SKM-1 treated with dmso at 0.1 percent for 144 hours (cell line): ENCODE results near the gene CATSPERB.
"Not testable (repeated sequence)": the region's sequence is repeated elsewhere in the genome, so short reads cannot be mapped to it uniquely, and the experiment has no call there.

ENCODE experiments used
- DNase-seq: peaks from one replicate; lab custom pipeline; 2025; ENCODE audit not compliant: unreplicated experiment; lab: John Stamatoyannopoulos, UW

Gene CATSPERB

DNA sequence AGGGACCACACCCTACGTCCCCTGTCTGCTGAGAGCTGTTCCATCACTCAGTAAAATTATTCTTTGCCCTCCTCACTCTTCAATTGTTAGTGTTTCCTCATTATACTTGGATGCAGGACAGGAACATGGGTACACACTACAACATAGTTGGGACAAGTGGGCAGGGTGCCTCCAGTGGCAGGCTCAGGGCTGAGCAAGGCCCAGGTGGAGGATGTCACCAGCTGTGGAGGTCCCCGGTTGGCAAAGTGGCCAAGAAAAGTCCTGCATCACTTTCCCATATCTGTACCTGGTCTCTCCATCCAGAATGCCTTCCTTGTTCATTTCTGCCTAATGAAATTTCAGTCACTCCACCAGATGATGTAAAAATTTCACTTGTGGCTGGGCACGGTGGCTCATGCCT lies 149.1 kb downstream of the CATSPERB start:
- no peak for DNase-seq

DNA sequence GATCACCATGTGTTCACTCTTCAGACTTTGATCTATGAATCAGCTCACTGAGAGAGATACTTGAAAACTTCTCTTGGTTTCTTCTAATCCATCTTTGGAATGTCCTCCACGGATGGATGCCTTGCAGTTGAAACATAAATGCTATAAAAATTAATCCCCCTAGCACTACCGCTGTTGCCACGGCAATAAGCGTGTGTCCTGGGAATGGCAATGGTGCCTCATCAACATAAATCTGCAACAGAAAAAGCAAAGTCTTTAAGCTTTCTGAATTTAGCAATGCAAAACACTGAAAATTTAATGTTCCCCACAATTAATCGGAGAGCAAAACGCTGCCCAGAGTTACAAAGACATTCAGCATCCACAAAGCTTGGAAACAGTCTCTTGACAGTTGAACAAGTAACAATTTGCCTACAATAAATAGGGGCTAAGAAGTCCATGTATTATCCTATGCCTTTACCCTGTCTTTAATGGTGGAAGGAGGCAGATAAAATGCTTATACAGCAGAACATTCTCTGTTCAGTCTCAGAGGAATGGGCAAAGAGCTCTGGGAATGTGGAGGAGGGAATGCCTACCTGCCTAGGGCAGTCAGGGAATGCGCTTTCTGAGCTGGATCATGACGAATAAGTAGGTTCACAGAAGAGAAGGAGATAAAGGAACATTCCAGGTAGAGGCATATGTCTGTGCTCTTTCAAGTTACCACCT lies 150.9 kb downstream of the CATSPERB start:
- no peak for DNase-seq

GRCh38 chr14:91577632-91578233 lies 154.2 kb downstream of the CATSPERB start:
- DNase-seq, result no peak

DNA sequence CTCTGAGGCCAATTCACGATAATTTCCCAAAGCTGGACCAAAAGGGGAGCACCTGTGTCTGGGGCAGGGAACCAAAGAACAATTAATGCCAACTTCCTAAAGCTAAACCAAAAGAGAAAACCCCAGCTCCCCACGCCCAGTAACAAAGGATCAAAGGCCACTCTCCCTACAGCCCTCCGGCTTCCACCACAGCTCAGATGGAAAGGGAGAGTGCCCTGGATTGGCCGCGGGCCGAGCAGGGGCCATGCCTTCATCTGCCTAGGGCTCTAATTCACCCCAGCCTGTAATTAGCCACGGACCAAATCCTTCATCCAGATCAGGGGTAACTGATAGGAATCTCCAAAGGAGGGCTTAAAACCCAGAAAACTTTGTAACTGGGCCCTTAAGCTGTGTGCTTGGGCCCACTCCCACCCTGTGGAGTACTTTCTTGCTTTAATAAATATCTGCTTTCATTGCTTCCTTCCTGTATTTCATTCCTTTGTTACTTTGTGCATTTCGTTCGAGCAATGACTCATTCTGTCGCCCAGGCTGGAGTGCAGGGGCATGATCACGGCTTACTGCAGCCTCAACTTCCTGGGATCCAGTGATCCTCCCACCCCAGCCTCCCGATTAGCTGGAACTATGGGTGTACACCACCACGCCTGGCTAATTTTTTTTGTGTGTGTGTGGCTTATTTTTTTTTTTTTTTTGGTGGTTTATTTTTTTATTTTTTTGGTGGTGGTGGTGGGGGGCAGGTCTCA lies 156.2 kb downstream of the CATSPERB start:
- no peak for DNase-seq

- DNase-seq, result no peak
These were observed 157.7 kb downstream of the CATSPERB start for GRCh38 chr14:91573894-91574837.

GRCh38 chr14:91573528-91573893 lies 158.4 kb downstream of the CATSPERB start:
- no peak for DNase-seq

DNA sequence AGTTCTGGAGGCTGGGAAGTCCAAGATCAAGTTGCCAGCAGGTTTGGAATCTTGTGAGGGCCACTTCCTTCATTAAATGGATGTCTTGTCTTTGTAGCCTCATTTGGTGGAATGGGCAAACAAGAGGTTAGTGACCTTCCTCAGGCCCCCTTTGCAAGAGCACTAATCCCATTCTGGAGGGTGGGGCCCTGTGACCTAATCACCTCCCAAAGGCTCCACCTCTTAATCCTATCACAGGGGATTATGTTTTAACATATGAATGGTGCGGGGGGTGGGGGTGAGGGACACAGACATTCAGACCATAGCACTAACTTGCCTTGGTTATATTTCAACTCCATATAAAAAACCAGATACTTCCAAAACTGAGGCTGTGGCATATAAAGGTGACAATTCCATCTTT lies 161.9 kb downstream of the CATSPERB start:
- no peak for DNase-seq

- no peak for DNase-seq
These were observed 162.6 kb downstream of the CATSPERB start for GRCh38 chr14:91569301-91569700.

DNA sequence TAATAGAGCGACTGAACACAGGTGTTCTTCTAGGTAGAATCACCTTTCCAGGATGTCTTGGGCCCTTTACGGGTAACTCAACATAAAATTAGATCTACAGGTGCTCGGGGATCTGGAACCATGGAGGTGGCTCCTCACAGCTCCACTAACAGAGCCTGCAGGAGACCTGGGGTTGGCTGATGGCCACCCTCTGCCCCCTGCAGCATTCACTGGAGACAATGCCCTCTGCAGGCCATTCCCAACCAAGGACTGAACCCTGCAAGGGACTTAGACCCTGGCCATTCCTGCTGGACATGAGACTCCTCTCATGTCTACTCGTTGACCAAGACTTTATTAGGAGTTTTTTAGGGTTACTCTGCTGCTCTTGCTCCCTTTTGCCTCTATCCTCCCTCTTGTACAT lies 163.3 kb downstream of the CATSPERB start:
- DNase-seq, result no peak

DNA sequence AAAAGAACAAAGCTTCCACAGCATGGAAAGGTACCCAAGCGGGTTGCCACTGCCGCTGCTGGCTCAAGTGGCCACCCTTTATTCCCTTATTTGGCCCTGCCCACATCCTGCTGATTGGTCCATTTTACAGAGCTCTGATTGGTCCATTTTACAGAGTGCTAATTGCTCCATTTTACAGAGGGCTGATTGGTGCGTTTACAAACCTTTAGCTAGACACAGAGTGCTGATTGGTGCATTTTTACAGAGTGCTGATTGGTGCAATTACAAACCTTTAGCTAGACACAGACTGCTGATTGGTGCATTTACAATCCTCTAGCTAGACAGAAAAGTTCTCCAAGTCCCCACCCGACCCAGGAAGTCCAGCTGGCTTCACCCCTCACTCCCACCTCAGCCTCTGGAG lies 164.1 kb downstream of the CATSPERB start:
- not testable (repeated sequence) for DNase-seq

DNA sequence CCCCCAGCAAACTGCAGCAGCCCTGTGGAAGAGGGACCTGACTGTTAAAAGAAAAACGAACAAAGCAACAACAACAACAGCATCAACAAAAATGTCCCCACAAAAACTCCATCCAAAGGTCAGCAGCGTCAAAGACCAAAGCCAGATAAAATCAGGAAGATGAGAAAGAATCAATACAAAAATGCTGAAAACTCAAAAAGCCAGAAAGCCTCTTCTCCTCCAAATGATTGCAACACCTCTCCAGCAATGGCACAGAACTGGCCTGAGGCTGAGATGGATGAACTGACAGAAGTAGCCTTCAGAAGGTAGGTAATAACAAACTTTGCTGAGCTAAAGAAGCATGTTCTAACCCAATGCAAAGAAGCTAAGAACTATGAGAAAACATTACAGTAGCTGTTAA lies 176.4 kb downstream of the CATSPERB start:
- DNase-seq, result no peak

- no peak for DNase-seq
These were observed 177.2 kb downstream of the CATSPERB start for GRCh38 chr14:91554535-91555332.

- no peak for DNase-seq
These were observed 183.8 kb downstream of the CATSPERB start for GRCh38 chr14:91548108-91548507.

- DNase-seq, result no peak
These were observed 185.8 kb downstream of the CATSPERB start for GRCh38 chr14:91545946-91546716.

DNA sequence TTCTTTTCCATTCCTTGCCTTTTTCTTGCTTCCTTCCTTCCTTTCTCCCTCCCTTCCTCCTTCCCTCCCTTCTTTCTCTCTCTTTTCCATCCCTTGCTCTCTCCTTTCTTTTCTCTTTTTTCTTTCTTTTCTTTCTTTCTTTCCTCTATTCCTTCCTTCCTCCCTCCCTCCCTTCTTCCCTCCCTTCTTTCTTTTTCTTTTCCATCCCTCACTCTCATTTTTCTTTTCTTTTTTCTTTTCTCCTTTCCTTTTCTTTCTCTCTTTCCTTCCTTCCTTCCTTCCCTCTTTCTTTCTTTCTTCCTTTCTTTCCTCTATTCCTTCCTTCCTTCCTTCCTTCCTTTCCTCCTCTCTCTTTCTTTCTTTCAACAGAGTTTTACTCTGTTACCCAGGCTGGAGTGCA lies 186.7 kb downstream of the CATSPERB start:
- DNase-seq, result no peak

DNA sequence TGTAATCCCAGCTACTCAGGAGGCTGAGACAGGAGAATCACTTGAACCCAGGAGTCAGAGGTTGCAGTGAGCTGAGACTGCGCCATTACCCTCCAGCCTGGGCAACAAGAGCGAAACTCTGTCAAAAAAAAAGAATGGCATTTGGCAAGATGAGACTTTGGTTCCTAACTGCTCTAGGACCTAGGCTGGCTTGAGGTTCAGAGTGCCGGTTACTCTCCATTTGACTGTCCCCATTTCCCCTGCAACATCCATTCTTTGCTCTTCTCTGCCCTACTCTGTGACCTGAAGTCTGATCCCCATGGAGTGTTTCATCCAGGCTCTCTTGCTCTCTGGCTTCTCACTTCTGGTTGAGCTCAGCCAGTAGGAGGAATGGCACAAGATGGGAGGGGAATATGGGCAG lies 195.6 kb downstream of the CATSPERB start:
- DNase-seq, result no peak

GRCh38 chr14:91534059-91534458 lies 197.8 kb downstream of the CATSPERB start:
- DNase-seq, result not testable (repeated sequence)

- DNase-seq, result no peak
These were observed 198.3 kb downstream of the CATSPERB start for GRCh38 chr14:91533623-91534022.
